ENCODE data around the gene SOBP. TPM values are rescaled to one million over a fixed set of nuclear protein-coding genes. Genes with fewer than 3 reads are reported as not detected.

SOBP gene
- total and polyA plus RNA-seq, 10 donors: 0.87 to 7.8 (median 4.9) TPM

DNA sequence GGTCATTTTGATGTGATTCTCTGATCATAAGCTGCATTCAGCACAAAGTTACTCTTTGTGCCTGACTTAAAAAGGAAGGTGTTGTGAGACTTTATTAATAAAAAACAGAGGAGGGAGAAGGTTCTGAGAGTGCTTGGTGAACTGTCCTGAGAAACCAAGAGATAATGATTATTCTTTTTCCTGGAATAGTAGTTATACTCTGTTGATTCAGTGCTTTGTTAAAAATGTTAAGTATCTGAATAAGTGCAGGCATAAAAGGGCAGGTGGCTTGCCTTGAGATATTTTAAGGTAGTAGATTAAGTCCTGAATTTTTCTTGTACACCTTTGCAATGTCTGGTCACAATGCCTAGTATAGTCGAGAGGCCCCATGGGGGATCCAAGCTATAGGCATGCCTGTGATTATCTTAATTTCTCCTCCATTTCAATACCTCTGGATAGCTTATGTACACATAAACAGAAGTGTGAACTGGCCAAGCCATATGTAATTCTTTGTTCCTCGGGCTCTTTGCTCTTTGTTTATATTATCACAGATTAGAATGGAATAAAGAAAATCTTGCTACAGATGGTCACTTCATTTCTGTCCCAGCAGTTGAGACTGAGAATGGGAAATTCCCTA is 50.0 kb downstream of the SOBP start:
- TF ChIP-seq, protein P1, sequence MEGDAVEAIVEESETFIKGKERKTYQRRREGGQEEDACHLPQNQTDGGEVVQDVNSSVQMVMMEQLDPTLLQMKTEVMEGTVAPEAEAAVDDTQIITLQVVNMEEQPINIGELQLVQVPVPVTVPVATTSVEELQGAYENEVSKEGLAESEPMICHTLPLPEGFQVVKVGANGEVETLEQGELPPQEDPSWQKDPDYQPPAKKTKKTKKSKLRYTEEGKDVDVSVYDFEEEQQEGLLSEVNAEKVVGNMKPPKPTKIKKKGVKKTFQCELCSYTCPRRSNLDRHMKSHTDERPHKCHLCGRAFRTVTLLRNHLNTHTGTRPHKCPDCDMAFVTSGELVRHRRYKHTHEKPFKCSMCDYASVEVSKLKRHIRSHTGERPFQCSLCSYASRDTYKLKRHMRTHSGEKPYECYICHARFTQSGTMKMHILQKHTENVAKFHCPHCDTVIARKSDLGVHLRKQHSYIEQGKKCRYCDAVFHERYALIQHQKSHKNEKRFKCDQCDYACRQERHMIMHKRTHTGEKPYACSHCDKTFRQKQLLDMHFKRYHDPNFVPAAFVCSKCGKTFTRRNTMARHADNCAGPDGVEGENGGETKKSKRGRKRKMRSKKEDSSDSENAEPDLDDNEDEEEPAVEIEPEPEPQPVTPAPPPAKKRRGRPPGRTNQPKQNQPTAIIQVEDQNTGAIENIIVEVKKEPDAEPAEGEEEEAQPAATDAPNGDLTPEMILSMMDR (IDR thresholded peaks at IDR 0.05 in 8 of 11, conservative IDR thresholded peaks at IDR 0.05 in 3 of 11): no peak
- TF ChIP-seq POLR2A (IDR thresholded peaks at IDR 0.05): no peak
- no peak for TF ChIP-seq POLR2AphosphoS5 (IDR thresholded peaks at IDR 0.05)
- H3K27ac ChIP-seq: no peak overlapping the region
- H3K36me3 ChIP-seq: no peaks in the 10 kb centered on the region
- DNase-seq: no peak
- WGBS, 5 donors: 48 to 90% (median 77%) methylated on average over 2 of the region's 2 CpGs
- peaks cover 0 to 4% (median 0%) of the 10 kb centered on the region in 7 donors for H3K27me3 ChIP-seq (replicated peaks in 1 of 7)
- intact Hi-C loops (cut with DNase I; ENCODE audit: low total_unique reads): no loop called here
- no peak overlapping the region for H3K4me3 ChIP-seq
- H3K9me3 ChIP-seq: no peaks in the 10 kb centered on the region
- H3K4me1 ChIP-seq: no peaks in the 10 kb centered on the region

DNA sequence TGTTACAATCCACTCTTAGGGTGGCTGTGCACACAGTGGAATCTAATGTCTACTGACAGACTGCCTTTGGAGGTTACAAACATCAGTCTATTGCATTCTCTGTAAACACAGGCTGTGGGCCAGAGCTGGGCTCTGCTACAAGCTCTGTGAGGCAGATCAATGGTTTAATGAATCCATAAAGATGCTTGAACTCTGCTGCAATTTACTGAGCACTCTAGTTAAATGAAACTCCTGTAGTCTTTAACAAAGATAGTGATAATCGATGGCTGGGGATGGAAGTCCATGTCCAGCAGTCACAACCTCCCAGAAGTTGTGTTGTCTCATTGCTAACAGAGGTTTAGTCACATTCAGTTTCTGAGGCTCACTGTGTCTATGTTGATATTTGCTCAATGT is 50.5 kb downstream of the SOBP start:
- no peaks in the 10 kb centered on the region for H3K4me1 ChIP-seq
- intact Hi-C loops (cut with DNase I; ENCODE audit: low total_unique reads): no loop called here
- peaks cover 0 to 4% (median 0%) of the 10 kb centered on the region in 7 donors for H3K27me3 ChIP-seq (replicated peaks in 1 of 7)
- H3K4me3 ChIP-seq: no peak overlapping the region
- H3K36me3 ChIP-seq: no peaks in the 10 kb centered on the region
- H3K27ac ChIP-seq: no peak overlapping the region
- 75 to 91% (median 83%) methylated on average over 1 of the region's 1 CpG for WGBS, 5 donors
- TF ChIP-seq, protein P1 (IDR thresholded peaks at IDR 0.05 in 8 of 11, conservative IDR thresholded peaks at IDR 0.05 in 3 of 11): no peak
- no peak for TF ChIP-seq POLR2AphosphoS5 (IDR thresholded peaks at IDR 0.05)
- no peak for TF ChIP-seq POLR2A (IDR thresholded peaks at IDR 0.05)
- H3K9me3 ChIP-seq: no peaks in the 10 kb centered on the region
- no peak for DNase-seq

DNA sequence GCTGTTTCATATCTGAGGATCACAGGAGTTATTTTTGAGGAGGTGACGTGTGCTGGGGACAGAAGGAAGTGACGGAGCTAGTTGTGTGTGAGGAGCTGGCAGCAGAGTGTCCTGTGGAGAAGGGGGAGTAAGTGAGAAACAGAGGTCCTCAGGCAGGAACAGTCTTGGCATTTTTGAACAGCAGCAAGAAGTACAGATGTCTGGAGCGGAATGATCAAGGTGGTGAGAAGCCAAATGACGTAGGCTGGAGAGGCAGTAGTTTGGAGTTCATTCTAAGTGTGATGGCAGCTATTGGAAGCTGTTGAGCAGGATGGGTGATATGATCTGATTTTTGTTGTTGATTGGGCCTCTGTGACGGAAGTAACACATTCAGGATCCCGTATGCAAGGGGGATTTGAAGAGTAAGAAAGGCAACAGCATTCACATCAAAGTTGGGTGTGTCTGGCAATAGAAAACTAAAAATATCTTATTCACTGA is 52.3 kb downstream of the SOBP start:
- no peak for DNase-seq
- Histone ChIP-seq H3K4me3 (no peak overlapping the region), H3K4me1 (no peaks in the 10 kb centered on the region), H3K27ac (no peak overlapping the region), H3K36me3 (no peaks in the 10 kb centered on the region), H3K27me3 (replicated peaks in 1 of 7) (peaks cover 0 to 4% (median 0%) of the 10 kb centered on the region in 7 donors), H3K9me3 (no peaks in the 10 kb centered on the region)
- 87 to 94% (median 89%) methylated on average over 6 of the region's 6 CpGs for WGBS, 5 donors
- no peak for TF ChIP-seq POLR2AphosphoS5 (IDR thresholded peaks at IDR 0.05)
- TF ChIP-seq POLR2A (IDR thresholded peaks at IDR 0.05): no peak
- TF ChIP-seq, protein P1 (IDR thresholded peaks at IDR 0.05 in 8 of 11, conservative IDR thresholded peaks at IDR 0.05 in 3 of 11): no peak
- intact Hi-C loops (cut with DNase I; ENCODE audit: low total_unique reads): no loop called here

DNA sequence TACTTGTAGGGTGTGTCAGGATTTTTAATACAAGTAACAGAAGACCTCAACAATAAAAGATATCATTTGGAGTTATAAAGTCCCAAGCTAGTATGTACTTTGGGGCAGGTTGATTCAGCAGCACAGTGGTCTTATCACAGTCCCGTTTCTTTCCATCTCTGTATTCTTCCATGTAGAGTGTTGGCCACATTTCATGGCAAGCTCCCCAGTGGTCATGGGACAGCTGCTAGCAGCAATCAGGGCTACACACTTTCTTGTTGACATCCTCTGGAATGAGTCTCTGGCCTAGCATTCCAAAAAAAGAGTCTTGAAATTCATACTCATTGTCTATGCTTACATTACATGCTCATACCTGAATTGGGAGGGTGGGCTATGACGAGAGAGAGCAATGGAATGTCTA is 53.2 kb downstream of the SOBP start:
- 87 to 97% (median 93%) methylated on average over 2 of the region's 2 CpGs for WGBS, 5 donors
- H3K27ac ChIP-seq: no peak overlapping the region
- no peak for DNase-seq
- intact Hi-C loops (cut with DNase I; ENCODE audit: low total_unique reads): no loop called here
- no peaks in the 10 kb centered on the region for H3K4me1 ChIP-seq
- no peaks in the 10 kb centered on the region for H3K9me3 ChIP-seq
- no peaks in the 10 kb centered on the region for H3K36me3 ChIP-seq
- peaks cover 0 to 4% (median 0%) of the 10 kb centered on the region in 7 donors for H3K27me3 ChIP-seq (replicated peaks in 1 of 7)
- TF ChIP-seq POLR2A (IDR thresholded peaks at IDR 0.05) (no peak), POLR2AphosphoS5 (IDR thresholded peaks at IDR 0.05) (no peak)
- TF ChIP-seq, protein P1 (IDR thresholded peaks at IDR 0.05 in 8 of 11, conservative IDR thresholded peaks at IDR 0.05 in 3 of 11): no peak
- no peak overlapping the region for H3K4me3 ChIP-seq
